ENCODE results near the gene SMYD5. TPM values are rescaled to one million over a fixed set of nuclear protein-coding genes. Genes with fewer than 3 reads are reported as not detected.

The SMYD5 gene
- polyA plus RNA-seq, 1 of the 3 experiments (the other 2 are of a cell fraction): 21.4 TPM

DNA sequence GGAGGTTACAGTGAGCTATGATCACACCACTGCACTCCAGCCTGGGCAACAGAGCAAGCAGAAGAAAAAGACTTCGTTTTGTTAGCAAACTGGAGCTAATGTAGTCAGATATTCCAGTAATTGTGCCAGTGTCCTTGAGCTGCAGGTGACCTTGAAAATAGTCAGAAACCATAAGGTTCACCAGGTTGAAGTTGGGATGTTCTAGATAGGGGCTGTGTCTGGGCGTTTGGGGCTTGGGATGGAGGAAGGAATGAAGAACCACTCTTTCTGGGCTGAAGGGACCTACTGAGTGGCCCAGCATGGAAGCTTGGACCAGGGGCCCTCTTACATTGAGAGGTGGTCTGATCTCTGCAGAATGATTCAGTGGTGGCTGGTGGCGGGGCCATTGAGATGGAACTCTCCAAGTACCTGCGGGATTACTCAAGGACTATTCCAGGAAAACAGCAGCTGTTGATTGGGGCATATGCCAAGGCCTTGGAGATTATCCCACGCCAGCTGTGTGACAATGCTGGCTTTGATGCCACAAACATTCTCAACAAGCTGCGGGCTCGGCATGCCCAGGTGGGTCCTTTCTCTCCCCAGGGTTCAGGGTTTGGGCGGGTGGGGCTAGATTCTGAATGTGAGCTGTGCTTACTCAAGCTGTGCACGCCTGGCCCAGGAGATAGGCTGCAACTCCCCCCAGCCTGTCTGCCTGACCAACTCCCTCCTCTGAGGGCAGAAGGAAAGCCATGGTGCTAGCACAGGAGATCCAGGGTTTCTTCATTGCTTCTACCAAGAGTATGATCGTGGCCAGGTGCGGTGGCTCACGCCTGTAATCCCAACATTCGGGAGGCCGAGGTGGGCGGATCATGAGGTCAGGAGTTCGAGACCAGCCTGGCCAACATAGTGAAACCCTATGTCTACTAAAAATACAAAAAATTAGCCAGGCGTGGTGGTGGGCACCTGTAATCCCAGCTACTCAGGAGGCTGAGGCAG lies 37.1 kb downstream of the SMYD5 start:
- 98% methylated on average over 12 of the region's 17 CpGs for WGBS (ENCODE audit: low lambda C conversion rate)
- Histone ChIP-seq H3K4me2 (no peak overlapping the region), H3K79me2 (ENCODE audit: insufficient read depth) (no peaks in the 10 kb centered on the region; the same call in 1 of the 2 replicates), H3K27ac (ENCODE audit: low read depth in 2 of 2, low read length in 1 of 2) (no peak overlapping the region), H3K9me3 (no peaks in the 10 kb centered on the region), H3K9ac (no peak overlapping the region), H3K36me3 (replicated peaks in 1 of 2; ENCODE audit: control insufficient read depth in 1 of 2, insufficient read depth in 2 of 2, low read length in 1 of 2) (peaks cover 50 to 80% of the 10 kb centered on the region in 2 experiments), H3K4me3 (ENCODE audit: low read depth in 2 of 2, low read length in 1 of 2) (no peak overlapping the region), H2AFZ (ENCODE audit: low read depth) (no peak overlapping the region), H3K27me3 (ENCODE audit: insufficient read depth) (no peaks in the 10 kb centered on the region), H3K4me1 (ENCODE audit: control insufficient read depth in 1 of 2, insufficient read depth in 2 of 2, low read depth in 1 of 2, low read length in 1 of 2) (peaks cover 0 to 3% of the 10 kb centered on the region in 2 experiments; a peak in 1 of 4 replicates), H4K20me1 (ENCODE audit: insufficient read depth) (0 out of 2 replicates have a peak, but pooled peaks cover 7% of the 10 kb centered on the region), H3F3A (replicated peaks; ENCODE audit: insufficient read depth) (no peaks in the 10 kb centered on the region), H3K9me2 (no peaks in the 10 kb centered on the region)
- POLR2A ChIA-PET: no interaction called here
- CTCF ChIA-PET: no interaction called here
- TF ChIP-seq ELF1 (IDR thresholded peaks at IDR 0.05) (no peak), MEF2A (IDR thresholded peaks at IDR 0.05; ENCODE audit: borderline replicate concordance, low read depth) (no peak), TEAD4 (IDR thresholded peaks at IDR 0.05; ENCODE audit: borderline replicate concordance, insufficient read depth) (no peak), RAD21 (IDR thresholded peaks at IDR 0.05; ENCODE audit: low read length) (no peak), TCF12 (IDR thresholded peaks at IDR 0.05) (no peak), YY1 (IDR thresholded peaks at IDR 0.05; ENCODE audit: low read depth) (no peak), RFX5 (IDR thresholded peaks at IDR 0.05; ENCODE audit: low read length) (no peak), FOSL2 (IDR thresholded peaks at IDR 0.05; ENCODE audit: borderline replicate concordance, low read depth) (no peak)
- TF ChIP-seq, protein P1, sequence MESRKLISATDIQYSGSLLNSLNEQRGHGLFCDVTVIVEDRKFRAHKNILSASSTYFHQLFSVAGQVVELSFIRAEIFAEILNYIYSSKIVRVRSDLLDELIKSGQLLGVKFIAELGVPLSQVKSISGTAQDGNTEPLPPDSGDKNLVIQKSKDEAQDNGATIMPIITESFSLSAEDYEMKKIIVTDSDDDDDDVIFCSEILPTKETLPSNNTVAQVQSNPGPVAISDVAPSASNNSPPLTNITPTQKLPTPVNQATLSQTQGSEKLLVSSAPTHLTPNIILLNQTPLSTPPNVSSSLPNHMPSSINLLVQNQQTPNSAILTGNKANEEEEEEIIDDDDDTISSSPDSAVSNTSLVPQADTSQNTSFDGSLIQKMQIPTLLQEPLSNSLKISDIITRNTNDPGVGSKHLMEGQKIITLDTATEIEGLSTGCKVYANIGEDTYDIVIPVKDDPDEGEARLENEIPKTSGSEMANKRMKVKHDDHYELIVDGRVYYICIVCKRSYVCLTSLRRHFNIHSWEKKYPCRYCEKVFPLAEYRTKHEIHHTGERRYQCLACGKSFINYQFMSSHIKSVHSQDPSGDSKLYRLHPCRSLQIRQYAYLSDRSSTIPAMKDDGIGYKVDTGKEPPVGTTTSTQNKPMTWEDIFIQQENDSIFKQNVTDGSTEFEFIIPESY (IDR thresholded peaks at IDR 0.05; ENCODE audit: borderline replicate concordance, low read depth): no peak
- TF ChIP-seq, protein P2, sequence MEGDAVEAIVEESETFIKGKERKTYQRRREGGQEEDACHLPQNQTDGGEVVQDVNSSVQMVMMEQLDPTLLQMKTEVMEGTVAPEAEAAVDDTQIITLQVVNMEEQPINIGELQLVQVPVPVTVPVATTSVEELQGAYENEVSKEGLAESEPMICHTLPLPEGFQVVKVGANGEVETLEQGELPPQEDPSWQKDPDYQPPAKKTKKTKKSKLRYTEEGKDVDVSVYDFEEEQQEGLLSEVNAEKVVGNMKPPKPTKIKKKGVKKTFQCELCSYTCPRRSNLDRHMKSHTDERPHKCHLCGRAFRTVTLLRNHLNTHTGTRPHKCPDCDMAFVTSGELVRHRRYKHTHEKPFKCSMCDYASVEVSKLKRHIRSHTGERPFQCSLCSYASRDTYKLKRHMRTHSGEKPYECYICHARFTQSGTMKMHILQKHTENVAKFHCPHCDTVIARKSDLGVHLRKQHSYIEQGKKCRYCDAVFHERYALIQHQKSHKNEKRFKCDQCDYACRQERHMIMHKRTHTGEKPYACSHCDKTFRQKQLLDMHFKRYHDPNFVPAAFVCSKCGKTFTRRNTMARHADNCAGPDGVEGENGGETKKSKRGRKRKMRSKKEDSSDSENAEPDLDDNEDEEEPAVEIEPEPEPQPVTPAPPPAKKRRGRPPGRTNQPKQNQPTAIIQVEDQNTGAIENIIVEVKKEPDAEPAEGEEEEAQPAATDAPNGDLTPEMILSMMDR (IDR thresholded peaks at IDR 0.05): no peak
- DNase-seq: no peak

All from SK-N-SH (cell line).